HG03575 (cell line): ENCODE data around the gene EFNA2.

Source experiments
- ATAC-seq: cut with Tn5 transposase; IDR thresholded peaks from one replicate; pipeline ENCODE4 v1.9.1; 2021; ENCODE audit not compliant: unreplicated experiment, insufficient number of reproducible peaks, low FRiP score; ENCODE audit errors: extremely low read depth

EFNA2 gene

DNA sequence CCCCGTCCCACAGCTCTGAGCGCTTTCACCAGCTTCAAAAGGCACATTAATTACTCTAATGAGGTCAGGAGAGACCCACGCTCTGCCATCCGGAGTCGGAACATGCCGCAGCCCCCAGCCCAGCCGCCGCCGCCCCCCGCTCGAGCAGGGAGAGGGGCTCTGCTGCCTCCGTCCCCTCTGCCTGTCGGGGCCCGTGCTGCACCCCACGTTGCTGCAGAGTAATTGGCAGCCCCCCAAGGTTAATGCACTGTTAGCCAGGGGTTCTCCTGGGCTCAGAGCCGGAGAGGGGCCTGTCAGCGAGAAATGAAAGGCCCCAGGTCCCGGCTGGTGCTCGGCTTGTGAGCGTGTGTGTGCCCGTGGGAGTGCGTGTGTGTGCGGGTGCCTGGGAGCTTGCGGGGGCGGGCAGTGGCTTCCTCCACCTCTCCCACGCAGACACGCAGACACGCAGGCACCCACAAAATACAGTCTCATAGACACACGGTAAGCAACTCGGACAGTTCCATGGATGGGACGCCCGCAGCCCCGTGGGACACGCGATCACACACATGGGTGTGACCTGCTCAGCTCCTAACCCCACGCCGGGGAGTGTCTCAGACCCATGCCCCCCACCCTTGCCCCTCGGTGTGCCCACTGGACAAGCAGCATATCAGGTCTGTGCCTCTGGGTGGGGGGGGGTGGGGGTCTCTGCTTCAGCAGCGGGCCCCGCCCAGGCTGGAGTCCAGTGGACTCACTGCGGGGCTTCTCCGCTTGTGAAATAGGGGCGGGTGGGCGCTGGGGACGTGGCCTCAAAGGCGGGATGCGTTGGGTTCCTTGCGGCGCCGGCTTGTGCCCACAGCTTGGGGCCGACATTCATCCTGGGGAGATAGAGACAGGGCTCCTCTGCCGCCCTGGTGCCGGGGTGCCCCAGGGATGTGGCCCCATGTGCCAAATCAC is 4.8 kb upstream of the EFNA2 start:
- ATAC-seq: no peak

DNA sequence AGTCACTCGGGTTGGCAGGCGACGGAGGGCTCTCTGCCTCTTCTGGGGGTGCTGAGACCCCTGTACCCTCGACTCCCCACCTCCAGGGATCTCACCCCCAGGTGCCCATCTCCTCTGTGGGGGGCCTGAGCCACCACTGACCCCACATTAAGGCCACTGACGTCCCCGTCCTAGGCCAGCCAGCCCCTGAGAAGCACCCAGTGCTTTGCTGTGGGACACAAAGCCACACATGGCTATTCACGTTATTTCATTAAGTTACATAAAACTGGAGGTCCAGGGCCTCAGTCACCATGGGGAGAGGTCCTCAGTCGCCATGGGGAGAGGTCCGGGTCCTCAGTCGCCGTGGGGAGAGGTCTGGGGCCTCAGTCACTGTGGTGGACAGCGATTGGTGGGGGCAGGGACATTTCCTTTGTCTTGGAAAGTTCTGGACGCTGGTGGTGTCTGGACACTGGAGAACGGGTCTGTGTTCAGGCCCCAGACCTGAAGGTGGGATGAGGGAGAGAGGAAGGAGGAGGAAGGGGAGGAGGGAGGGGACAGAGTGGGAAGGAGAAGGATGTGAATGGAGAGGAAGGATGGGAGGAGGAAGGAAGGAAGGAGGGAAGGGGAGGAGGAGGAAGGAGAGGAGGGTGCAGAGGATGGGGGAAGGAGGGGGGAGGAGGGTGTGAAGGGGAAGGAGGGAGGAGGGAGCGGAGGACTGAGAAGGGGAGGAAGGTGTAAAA is 3.9 kb upstream of the EFNA2 start:
- no peak for ATAC-seq

DNA sequence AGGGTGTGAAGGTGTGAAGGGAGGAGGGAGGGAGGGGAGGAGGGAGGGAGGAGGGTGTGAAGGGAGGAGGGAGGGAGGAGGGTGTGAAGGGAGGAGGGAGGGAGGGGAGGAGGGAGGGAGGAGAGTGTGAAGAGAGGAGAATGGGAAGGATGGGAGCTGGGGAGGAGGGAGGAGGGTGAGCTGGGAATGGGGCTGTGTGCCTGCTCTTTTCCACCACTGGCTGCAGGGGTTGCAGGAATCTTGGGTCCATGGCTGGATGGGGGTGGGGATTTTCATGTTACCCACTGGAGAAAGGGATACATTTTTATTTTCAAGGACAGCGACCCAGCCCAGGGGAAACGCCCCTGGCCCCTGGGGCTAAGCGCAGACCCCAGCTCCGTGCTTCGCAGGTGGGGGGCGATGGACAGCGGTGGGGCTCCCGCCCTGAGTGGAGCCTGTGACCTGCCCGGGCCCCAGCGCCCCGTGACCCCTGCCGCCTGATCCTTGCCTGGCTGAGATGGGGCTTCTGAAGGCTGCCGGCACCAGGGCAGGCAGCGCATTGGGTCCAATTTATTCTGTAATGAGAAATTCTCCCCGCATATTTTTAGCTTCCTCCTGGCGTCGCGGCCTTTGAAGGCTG is 3.0 kb upstream of the EFNA2 start:
- no peak for ATAC-seq

DNA sequence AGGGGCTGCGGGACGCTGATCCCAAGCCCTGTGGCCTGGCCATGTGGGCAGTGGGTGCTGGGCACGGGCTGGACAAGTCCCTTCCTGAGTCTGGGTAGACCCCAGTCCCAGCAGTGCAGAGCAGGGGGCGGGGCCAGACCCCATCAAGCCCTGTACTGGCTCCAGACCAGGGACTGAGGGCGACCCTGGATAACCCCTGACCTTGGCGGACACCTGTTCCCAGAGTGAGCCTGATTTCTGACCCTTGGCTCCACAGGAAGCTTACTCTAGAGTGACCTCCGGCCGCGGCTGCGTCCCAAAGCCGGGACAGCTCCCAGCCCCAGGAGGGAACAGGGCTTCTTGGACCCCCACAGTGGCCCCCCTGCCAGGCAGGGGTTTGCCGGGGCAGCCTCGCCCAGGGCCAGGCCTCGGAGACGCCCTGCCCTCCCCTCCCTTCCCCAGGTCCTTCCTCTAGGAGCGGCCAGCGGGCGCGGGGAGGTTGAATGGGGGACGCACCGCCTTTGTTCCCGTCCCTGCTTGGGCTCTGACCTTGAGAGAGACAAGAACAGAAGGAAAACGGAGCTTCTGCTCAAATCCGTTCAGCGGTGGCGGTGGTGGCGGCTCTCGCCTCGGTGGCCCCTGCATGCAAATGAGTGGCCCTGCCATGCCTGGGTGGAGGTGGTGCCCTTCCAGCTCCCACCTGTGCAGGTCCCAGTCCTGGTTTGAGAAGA is 2.3 kb upstream of the EFNA2 start:
- ATAC-seq: no peak

DNA sequence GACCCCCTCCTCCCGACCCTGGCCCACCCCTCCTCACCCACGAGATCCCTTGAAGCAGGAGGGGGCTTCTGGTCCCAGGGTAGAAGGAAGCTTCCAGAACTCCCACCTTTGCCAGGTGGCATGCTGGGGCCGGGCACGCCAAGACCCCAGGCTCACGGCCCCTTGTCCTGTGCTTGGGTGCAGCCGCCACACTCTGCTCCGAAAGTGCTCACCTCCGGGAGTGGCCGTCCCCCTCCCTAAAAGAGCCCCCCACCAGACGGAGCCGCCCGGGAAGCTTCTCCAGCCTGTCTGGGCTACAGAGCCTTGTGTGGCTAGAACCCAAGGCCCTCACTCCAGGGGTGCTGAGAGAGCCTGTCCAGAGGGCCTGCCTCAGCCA is 1.8 kb upstream of the EFNA2 start:
- no peak for ATAC-seq

DNA sequence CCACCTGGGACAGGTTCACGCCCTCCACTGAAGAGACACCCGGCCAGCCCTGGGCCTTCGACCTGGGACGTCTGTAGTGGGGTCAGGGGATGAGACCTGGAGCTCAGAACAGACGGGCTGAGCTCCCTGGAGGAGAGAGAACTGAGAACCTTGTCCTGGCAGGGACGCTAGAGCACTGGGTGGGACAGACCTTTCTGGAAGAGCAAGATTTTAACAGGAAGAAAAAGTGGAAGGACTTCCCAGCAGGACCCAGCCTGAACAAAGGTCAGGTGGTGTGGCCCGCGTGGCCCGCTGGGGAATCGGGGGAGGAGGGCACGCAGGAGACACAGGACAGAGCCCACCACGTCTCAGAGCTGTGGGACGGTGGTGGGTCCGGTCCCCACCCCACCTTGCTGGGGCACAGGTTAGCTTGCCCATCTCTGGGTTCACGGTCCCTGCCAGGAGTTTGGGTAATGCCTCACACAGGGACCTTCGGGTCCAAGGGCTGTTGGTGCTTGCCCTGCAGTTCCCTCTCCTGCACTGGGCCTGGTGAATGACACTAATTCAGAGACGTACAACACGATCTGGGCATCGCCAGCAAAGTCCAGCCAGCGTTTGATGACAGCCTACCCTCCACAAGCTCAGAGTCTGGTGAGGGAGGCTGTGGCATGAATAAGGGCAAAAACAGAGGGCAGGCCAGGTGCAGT is 1.2 kb upstream of the EFNA2 start:
- ATAC-seq: no peak

DNA sequence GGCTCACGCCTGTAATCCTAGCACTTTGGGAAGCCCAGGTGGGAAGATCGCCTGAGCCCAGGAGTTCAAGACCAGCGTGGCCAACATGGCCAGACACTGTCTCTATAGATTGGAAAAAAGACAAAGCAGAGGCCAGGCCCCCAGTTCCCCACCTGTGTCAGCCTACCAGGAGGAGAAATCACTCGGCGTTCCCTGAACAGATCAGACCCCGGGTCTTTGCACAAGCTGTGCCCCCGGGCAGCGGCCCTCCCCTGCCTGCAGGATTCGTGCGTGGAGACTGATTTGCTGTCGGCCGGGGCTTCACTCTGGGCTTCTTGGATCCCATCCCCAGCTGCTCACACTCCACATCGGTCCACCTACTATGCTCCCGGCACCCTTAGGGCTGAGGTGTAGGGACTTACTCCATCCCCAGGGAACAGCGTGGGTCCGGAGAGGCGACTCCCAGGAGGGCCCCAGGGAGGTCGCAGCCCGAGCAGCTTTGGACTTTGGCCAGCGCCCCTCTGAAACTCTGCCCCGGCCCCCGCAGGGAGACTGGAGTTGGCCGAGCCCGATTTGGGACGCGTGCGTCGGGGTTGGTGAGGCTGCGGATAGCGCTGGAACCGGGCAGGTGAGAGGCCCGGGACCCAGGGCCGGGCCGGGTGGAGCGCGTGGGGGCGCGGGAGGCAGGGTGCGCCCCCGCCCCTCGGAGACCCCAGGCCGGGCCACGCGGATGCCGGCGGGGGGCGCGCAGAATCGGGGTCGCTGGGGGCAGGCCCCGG is 515 bp upstream of the EFNA2 start:
- ATAC-seq: no peak

DNA sequence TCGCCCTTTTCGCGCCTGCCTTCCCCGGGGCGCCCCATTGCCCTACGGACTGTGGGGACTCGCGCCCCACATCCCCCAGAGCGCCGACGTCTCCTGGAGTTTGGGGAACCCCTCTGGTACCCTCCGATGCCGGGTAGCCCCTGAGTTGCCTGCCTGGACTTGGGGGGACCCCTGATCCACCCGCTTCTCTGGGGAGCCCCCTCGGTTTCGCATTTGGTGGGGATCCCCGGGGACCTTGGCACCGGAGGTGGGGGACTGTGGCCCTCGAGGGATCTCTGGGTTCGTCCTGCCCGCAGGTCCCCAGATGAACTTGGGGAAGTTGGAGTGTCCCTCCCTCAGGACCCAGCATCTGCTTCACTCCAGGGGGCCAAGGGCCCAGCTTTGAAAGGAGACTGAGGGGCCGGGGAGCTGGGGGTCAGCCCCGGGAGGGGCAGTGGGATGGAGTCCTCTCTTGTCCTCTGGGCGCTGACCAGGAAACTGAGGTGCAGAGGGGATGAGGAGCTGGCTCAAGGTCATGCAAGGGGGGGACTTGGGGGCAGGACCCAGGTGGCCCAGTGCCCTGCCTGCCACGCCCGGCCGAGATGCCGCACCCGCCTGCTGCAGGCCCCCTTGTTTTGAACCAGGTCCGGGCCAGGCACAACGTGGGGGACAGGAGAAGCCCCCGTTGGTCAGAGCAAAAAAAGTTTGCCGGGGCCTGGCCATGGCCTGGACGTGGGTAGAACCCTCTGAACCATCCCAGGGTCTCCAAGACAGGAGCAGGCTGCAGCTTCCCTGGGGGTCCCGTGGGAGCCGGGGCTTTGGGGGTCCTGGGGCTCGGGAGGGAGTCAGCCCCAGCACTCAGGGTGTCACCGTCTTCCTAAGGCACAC is 1.0 kb downstream of the EFNA2 start:
- ATAC-seq: no peak

DNA sequence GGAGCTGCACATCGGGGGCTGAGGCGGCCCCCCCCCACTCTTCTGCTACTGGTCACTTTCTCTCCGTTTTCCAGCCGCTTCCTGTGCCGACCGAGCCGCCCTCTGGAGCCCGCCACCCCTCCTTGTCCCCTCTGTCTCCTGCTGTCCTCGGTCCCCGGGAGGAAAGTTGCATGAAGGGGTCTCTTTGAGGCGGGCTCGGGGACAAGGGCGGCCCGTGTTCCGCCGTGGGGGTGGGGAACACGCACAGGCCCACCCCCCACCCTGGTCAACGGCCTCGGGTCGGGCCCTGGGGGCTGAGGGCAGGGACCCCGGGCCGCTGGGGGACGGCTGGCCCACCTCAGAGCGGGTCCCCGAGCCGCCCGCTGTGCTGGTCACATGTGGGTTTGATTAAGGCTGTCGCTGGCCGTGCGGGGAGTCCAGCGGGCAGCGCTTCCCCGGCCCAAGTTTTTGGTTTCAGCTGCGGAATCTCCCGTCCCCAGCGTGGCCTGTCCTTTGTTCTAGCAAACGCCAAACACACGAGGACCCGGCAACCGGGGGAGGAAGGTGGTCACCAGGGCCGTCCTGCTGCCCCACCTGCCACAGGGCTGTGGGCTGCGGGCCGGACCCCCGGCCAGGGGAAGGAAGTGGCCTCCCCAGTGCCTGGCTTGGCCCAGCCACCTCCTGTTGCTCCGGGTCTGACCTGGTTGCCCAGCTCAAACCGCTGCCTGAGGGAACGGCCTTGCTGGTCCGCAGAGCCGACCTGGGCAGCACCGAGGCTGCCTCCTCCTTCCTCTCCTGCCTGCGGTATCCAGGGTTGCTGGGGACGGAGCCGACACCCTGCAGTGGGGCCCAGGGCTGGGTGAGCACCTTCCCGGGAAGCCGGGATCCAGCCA is 1.9 kb downstream of the EFNA2 start:
- no peak for ATAC-seq

DNA sequence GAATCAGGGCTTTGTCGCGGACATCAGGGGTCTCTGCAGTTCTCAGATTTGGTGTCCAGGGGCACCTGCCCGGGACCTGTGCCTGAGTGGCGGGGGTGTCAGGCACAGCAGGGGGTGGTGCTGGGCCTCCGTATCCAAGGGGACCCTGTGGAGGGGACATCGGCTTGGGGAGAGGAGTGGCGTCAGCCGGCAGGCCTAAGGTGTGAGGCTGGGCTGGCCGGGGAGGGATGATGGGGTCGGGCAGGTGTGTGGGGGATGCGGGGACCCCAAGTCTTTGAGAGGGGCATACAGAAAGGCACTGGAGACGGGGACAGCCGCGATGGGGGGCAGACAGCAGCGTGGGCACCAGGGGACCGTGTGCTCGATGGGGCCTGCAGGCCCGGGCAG is 2.5 kb downstream of the EFNA2 start:
- ATAC-seq: no peak

DNA sequence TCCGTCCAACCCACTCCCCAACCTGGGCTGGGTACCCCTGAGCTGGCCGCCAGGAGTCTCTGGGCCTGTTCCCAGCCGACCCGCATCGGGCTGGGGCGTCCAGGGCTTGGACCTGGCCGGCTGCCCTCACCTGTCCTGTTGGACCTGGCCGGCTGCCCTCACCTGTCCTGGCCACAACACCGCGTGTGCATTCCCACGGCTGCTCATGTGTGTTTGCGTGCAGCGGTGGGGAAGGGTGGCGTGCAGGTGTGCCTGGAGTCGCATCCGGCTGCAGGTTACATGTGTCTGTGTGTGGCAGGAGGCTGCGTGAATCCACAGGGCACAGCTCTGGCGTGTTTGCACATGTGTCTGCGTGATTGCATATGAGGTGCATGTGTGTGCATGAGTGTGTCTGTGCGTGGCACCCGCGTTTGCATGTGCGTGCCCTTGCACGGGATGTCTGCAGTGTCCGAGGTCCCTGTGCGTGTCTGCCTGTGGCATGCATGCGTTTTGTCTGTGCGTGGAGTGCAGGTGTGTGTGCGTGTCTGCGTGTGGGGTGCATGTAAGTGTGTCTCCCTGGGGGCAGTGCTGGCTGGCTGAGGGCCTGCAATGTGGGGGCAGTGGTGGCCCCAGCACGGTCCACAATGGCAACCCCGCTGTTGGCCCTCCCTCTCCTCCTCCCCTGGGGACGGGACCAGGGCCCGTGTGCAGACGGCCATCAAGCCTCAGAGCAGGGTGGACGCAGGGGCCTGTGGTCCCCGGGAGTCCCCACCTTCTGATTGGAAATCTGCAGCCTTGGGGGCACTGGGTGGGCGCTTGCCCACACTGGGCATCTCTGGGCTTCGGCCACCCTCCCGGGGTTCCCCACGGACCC is 3.4 kb downstream of the EFNA2 start:
- no peak for ATAC-seq

DNA sequence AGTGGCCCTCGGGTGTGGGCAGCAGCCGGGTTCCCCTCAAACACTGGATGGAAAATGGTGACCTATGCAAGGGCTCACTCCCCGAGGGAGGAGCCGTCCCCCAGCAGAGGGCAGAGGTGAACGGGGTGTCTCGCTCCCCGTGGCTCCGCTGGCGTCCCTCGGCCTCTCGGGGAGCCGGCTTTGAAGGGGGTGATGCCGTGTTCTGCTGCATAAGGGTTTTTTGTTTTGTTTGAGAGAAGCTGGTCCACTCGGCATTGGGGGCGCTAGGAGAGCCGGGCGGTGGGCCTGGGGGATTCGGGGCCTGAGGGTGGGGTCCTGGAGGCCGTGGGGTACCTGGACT is 4.0 kb downstream of the EFNA2 start:
- no peak for ATAC-seq

DNA sequence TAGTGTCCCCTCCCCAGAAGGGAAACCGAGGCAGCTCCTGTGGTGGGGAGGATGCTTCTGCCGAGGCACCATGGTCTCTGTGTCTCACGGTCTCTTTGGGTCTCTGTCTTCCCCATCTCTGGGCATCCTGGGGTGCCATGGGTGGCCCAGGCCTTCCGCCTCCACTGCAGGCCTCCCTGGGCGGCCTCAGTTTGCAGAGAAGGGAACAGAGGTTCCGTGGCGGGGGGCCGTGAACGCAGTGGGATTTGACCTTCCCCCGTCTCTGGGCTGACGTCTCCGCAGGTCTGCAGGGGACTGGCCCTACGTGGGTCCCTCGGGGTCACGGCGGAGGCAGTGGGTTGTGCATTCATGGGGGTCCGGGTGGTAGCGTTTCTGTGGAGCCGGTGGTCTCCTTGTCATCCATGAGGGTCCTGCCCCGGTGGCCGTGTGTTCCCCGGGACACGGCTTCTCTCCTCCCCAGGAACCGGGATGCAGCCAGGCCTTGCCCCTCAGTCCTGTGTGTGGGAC is 4.6 kb downstream of the EFNA2 start:
- ATAC-seq: no peak

DNA sequence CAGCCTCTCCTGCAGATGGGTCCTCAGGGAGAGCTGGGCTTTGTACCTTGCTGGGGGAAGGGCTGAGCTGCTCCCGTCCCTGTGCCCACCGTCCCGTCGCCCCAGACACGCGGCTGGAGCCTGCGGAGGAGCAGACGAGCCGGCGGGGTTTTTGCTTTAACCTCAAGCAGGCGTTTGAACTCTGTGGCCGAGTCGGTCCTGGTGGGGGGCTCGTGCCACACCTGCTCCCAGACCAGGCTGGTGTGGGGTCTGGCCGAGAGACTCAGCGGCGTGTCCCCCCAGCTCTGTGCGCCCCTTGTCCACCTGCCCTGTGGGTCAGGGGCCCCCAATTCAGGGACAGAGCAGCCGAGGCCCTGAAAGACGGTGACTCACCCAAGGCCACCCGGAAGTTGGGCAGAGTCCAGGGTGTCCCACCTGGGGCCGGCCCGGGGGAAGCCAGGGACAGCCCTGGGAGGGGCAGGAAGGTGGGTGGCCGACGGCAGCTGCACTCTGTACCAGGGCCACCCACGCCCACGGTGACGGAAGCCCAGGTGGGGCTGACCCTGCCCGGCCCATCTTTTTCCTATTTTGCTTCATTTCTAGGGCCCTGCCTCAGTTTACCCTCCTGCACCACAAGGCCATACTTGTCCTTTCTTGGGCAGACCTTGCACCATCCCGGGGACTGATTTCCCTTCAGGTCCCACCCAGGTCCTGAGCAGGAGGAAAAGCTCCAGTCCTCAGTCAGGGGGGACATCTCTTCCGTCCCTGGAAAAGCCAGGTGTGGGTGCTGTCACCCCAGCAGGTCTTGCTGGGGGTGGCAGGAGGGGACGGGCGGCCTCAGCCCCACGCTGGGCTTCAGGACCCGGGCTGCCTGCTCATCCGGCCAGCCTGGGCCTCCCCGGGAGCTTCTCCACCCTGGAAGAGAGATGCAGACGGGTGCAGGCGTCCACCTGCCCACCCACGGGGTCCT is 5.3 kb downstream of the EFNA2 start:
- ATAC-seq: no peak
